ENCODE results near the gene SRC. TPM values are rescaled to one million over a fixed set of nuclear protein-coding genes. Genes with fewer than 3 reads are reported as not detected.
A peak's percentile ranks its signal among the peaks of the same experiment; 100 is the strongest.

SRC gene
- total RNA-seq, 2 donors from 2014 or later, result 102 to 123 TPM

GRCh38 chr20:37359331-37359730 lies 13.4 kb downstream of the SRC start:
- H3K9ac ChIP-seq (ENCODE audit: low read depth in 2 of 2, low read length in 2 of 2), result peak overlapping the region in 1 of 2 donors; percentile 24
- H3K36me3 ChIP-seq, result no peaks in the 10 kb centered on the region
- peaks cover 10% of the 10 kb centered on the region for H3K4me1 ChIP-seq
- H3K9me3 ChIP-seq, result no peaks in the 10 kb centered on the region
- no peak overlapping the region for H3K4me3 ChIP-seq
- DNase-seq, result no peak
- TF ChIP-seq CTCF (IDR thresholded peaks at IDR 0.05), result no peak
- intact Hi-C loops (cut with DNase I), result no loop called here
- no peaks in the 10 kb centered on the region for H3K27me3 ChIP-seq
- H3K27ac ChIP-seq, result no peak overlapping the region

GRCh38 chr20:37359836-37360235 lies 13.9 kb downstream of the SRC start:
- intact Hi-C loops (cut with DNase I), result no loop called here
- Histone ChIP-seq H3K9ac (ENCODE audit: low read depth in 2 of 2, low read length in 2 of 2) (no peak overlapping the region), H3K36me3 (no peaks in the 10 kb centered on the region), H3K27ac (no peak overlapping the region), H3K4me3 (no peak overlapping the region), H3K27me3 (no peaks in the 10 kb centered on the region), H3K9me3 (no peaks in the 10 kb centered on the region), H3K4me1 (peaks cover 6% of the 10 kb centered on the region)
- no peak for TF ChIP-seq CTCF (IDR thresholded peaks at IDR 0.05)
- no peak for DNase-seq

- Histone ChIP-seq H3K27me3 (no peaks in the 10 kb centered on the region), H3K4me3 (no peak overlapping the region), H3K27ac (no peak overlapping the region), H3K9me3 (no peaks in the 10 kb centered on the region), H3K4me1 (peaks cover 4% of the 10 kb centered on the region), H3K36me3 (no peaks in the 10 kb centered on the region), H3K9ac (ENCODE audit: low read depth in 2 of 2, low read length in 2 of 2) (no peak overlapping the region)
- intact Hi-C loops (cut with DNase I), result no loop called here
- TF ChIP-seq CTCF (IDR thresholded peaks at IDR 0.05), result no peak
- no peak for DNase-seq
Observed at GRCh38 chr20:37360391-37361115, 14.6 kb downstream of the SRC start.

- H3K4me3 ChIP-seq, result no peak overlapping the region
- no peaks in the 10 kb centered on the region for H3K36me3 ChIP-seq
- no peak for TF ChIP-seq CTCF (IDR thresholded peaks at IDR 0.05)
- no peak overlapping the region for H3K27ac ChIP-seq
- H3K9me3 ChIP-seq, result no peaks in the 10 kb centered on the region
- no peaks in the 10 kb centered on the region for H3K27me3 ChIP-seq
- H3K4me1 ChIP-seq, result peaks cover 4% of the 10 kb centered on the region
- intact Hi-C loops (cut with DNase I), result no loop called here
- H3K9ac ChIP-seq (ENCODE audit: low read depth in 2 of 2, low read length in 2 of 2), result no peak overlapping the region
- DNase-seq, result no peak
Observed at GRCh38 chr20:37361336-37361735, 15.4 kb downstream of the SRC start.

- intact Hi-C loops (cut with DNase I), result no loop called here
- Histone ChIP-seq H3K4me1 (peaks cover 4% of the 10 kb centered on the region), H3K36me3 (no peaks in the 10 kb centered on the region), H3K9me3 (no peaks in the 10 kb centered on the region), H3K27me3 (no peaks in the 10 kb centered on the region), H3K4me3 (no peak overlapping the region), H3K27ac (no peak overlapping the region), H3K9ac (ENCODE audit: low read depth in 2 of 2, low read length in 2 of 2) (no peak overlapping the region)
- DNase-seq, result no peak
- no peak for TF ChIP-seq CTCF (IDR thresholded peaks at IDR 0.05)
Observed at GRCh38 chr20:37362231-37362792, 16.4 kb downstream of the SRC start.

All from colonic mucosa (tissue), 4 donors.